ENCODE measurements around the gene RNF41.

GRCh38 chr12:56165369-56165768, 56.4 kb downstream of the RNF41 start:
- no peak for TF ChIP-seq ZFP3 (CRISPR knock-in tag; IDR thresholded peaks at IDR 0.05)
- no peak for TF ChIP-seq ZNF8 (CRISPR knock-in tag; IDR thresholded peaks at IDR 0.05)
- no peak for TF ChIP-seq ZFP30 (CRISPR knock-in tag; IDR thresholded peaks at IDR 0.05)
- TF ChIP-seq TSHZ2 (CRISPR knock-in tag; IDR thresholded peaks at IDR 0.05) = no peak
- no peak for TF ChIP-seq ZNF70 (CRISPR knock-in tag; IDR thresholded peaks at IDR 0.05)
- no peak for TF ChIP-seq PATZ1 (CRISPR knock-in tag; IDR thresholded peaks at IDR 0.05; ENCODE audit: borderline replicate concordance)
- no peak for TF ChIP-seq POU6F1 (CRISPR knock-in tag; IDR thresholded peaks at IDR 0.05; ENCODE audit: borderline replicate concordance, low read depth)
- TF ChIP-seq ZNF565 (CRISPR knock-in tag; conservative IDR thresholded peaks at IDR 0.05; ENCODE audit: low read depth) = no peak
- no peak for TF ChIP-seq RARB (CRISPR knock-in tag; IDR thresholded peaks at IDR 0.05)
- no peak for TF ChIP-seq ARNTL (CRISPR knock-in tag; IDR thresholded peaks at IDR 0.05; ENCODE audit: borderline replicate concordance, low read depth)
- no peak for TF ChIP-seq TCF4 (CRISPR knock-in tag; IDR thresholded peaks at IDR 0.05; ENCODE audit: borderline replicate concordance)
- TF ChIP-seq GLIS3 (CRISPR knock-in tag; IDR thresholded peaks at IDR 0.05) = no peak
- TF ChIP-seq ZC3H10 (CRISPR knock-in tag; IDR thresholded peaks at IDR 0.05) = no peak
